ENCODE measurements around the gene C1orf74.
"Not testable (repeated sequence)": the region's sequence is repeated elsewhere in the genome, so short reads cannot be mapped to it uniquely, and the experiment has no call there.

The C1orf74 gene

DNA sequence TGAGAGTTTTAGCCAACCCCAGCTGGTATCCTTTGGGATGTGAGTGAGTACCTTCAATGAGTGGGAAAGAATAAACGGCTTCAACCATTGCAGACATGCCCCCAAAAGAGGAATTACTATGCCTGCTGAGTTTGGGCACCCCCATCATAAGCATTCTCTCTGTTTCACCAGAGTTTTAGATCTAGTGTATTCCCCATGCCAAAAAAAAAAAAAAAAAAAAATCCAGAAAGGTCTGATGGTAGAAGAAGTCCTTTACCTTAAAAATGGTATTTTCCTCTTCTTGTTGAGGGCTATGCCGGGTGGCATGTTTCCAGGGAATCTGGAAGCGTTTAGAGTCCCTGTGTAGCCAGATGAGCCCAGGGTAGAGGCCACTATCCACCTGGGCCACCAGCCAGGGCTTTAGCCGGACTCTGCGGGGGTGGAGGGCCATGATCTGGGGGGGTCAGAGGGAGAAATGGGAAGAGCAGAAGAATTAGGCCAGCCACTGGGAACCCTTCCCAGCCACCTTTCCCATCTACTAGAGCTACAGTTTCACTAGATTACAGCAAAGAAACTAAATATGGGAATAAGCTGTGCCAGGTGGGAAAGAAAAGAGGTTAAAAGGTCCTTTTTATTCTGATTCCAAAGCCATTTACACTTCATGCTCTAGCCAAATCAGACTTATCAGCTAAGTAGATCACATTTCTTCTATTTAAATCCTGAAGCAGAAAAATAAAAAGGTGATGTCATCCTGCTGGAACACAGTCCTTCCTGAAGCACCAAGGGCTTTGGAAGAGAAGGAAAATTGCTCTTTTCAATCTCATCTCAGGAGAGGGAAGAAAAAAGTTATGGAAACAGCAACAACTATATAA, 16.9 kb upstream of the C1orf74 start:
- no peak for TF ChIP-seq EZH2phosphoT487 (IDR thresholded peaks at IDR 0.05; ENCODE audit: borderline replicate concordance)
- TF ChIP-seq, protein P1, sequence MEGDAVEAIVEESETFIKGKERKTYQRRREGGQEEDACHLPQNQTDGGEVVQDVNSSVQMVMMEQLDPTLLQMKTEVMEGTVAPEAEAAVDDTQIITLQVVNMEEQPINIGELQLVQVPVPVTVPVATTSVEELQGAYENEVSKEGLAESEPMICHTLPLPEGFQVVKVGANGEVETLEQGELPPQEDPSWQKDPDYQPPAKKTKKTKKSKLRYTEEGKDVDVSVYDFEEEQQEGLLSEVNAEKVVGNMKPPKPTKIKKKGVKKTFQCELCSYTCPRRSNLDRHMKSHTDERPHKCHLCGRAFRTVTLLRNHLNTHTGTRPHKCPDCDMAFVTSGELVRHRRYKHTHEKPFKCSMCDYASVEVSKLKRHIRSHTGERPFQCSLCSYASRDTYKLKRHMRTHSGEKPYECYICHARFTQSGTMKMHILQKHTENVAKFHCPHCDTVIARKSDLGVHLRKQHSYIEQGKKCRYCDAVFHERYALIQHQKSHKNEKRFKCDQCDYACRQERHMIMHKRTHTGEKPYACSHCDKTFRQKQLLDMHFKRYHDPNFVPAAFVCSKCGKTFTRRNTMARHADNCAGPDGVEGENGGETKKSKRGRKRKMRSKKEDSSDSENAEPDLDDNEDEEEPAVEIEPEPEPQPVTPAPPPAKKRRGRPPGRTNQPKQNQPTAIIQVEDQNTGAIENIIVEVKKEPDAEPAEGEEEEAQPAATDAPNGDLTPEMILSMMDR (conservative IDR thresholded peaks at IDR 0.05; ENCODE audit: low read length): no peak
- Histone ChIP-seq H3K9ac (ENCODE audit: low read depth, low read length, poor library complexity, severe bottlenecking) (no peak overlapping the region), H4K20me1 (ENCODE audit: insufficient read depth, low read length, poor library complexity, severe bottlenecking) (no peaks in the 10 kb centered on the region), H3K79me2 (ENCODE audit: insufficient read depth, low read length) (no peaks in the 10 kb centered on the region), H3K4me2 (ENCODE audit: low read depth, low read length, poor library complexity, severe bottlenecking) (no peak overlapping the region), H3K9me2 (replicated peaks; ENCODE audit: low read depth, low read length) (no peaks in the 10 kb centered on the region), H3K36me3 (ENCODE audit: insufficient read depth, low read length) (no peaks in the 10 kb centered on the region), H3K4me1 (ENCODE audit: insufficient read depth, low read length, poor library complexity, severe bottlenecking) (no peaks in the 10 kb centered on the region), H3K27me3 (ENCODE audit: insufficient read depth, low read length, poor library complexity, severe bottlenecking) (peaks cover 36% of the 10 kb centered on the region), H2AFZ (ENCODE audit: low read length) (no peak overlapping the region), H3K4me3 (ENCODE audit: low read length, poor library complexity, severe bottlenecking) (no peak overlapping the region), H3K9me3 (ENCODE audit: insufficient read depth, low read depth, low read length) (no peaks in the 10 kb centered on the region), H3F3A (ENCODE audit: low read depth) (no peaks in the 10 kb centered on the region)

DNA sequence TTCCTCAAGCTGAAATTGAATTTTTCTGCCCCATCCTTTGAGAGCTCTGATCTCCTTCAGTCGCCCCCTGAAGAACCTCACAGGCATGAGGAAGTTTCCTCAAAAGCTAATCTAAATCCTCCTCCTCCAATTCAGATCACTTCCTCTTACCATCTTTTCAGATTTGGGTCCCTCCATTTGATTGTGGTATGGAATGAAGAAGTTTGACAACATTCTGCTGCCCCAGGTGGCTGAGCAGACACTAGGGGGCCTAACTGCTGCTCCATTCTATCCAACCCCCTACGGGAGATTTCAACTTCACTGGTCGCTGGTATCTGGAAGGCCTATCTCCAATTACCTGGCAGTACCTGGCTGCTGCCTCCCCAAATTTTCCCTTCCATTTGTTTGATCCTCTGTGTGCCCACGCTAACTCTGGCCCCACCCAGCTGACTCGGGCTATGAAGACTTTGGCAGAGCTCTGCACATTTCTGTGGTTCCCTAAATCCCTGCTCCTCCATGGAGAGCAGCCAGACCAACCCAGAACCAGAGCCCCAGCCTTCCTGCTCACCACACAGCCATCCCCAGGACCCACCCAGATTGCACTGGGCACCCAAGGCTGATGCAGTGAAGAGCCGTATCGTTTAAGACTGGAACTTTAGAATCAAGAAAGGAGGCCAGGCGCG, 13.8 kb upstream of the C1orf74 start:
- Histone ChIP-seq H3K4me3 (ENCODE audit: low read length, poor library complexity, severe bottlenecking) (no peak overlapping the region), H3K36me3 (ENCODE audit: insufficient read depth, low read length) (no peaks in the 10 kb centered on the region), H3K27me3 (ENCODE audit: insufficient read depth, low read length, poor library complexity, severe bottlenecking) (peaks cover 55% of the 10 kb centered on the region), H2AFZ (ENCODE audit: low read length) (no peak overlapping the region), H3K4me1 (ENCODE audit: insufficient read depth, low read length, poor library complexity, severe bottlenecking) (no peaks in the 10 kb centered on the region), H3K9me2 (replicated peaks; ENCODE audit: low read depth, low read length) (no peaks in the 10 kb centered on the region), H3K79me2 (ENCODE audit: insufficient read depth, low read length) (no peaks in the 10 kb centered on the region), H4K20me1 (ENCODE audit: insufficient read depth, low read length, poor library complexity, severe bottlenecking) (no peaks in the 10 kb centered on the region), H3K4me2 (ENCODE audit: low read depth, low read length, poor library complexity, severe bottlenecking) (no peak overlapping the region), H3K9ac (ENCODE audit: low read depth, low read length, poor library complexity, severe bottlenecking) (no peak overlapping the region), H3F3A (ENCODE audit: low read depth) (no peaks in the 10 kb centered on the region), H3K9me3 (ENCODE audit: insufficient read depth, low read depth, low read length) (no peaks in the 10 kb centered on the region)
- TF ChIP-seq, protein P1 (conservative IDR thresholded peaks at IDR 0.05; ENCODE audit: low read length): peak; percentile 57
- no peak for TF ChIP-seq EZH2phosphoT487 (IDR thresholded peaks at IDR 0.05; ENCODE audit: borderline replicate concordance)

DNA sequence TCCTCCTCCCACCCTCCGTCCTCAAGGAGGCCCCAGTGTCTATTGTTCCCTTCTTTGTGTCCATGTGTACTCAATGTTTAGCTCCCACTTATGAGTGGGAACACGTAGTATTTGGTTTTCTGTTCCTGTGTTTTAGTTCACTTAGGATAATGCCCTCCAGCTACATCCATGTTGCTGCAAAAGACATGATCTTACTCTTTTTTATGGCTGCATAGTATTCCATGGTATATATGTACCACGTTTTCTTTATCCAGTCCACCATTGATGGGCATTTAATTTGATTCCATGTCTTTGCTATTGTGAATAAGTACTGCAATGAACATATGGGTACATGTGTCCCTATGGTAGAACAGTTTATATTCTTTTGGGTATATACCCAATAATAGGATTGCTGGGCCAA, 9.4 kb upstream of the C1orf74 start:
- not testable (repeated sequence) for H2AFZ ChIP-seq (ENCODE audit: low read length); H3K36me3 ChIP-seq (ENCODE audit: insufficient read depth, low read length); H3K9me2 ChIP-seq (replicated peaks; ENCODE audit: low read depth, low read length); H3K79me2 ChIP-seq (ENCODE audit: insufficient read depth, low read length); H3F3A ChIP-seq (ENCODE audit: low read depth); H3K4me1 ChIP-seq (ENCODE audit: insufficient read depth, low read length, poor library complexity, severe bottlenecking); H3K4me2 ChIP-seq (ENCODE audit: low read depth, low read length, poor library complexity, severe bottlenecking); H3K9ac ChIP-seq (ENCODE audit: low read depth, low read length, poor library complexity, severe bottlenecking); H4K20me1 ChIP-seq (ENCODE audit: insufficient read depth, low read length, poor library complexity, severe bottlenecking); H3K4me3 ChIP-seq (ENCODE audit: low read length, poor library complexity, severe bottlenecking); H3K9me3 ChIP-seq (ENCODE audit: insufficient read depth, low read depth, low read length)
- peaks cover 71% of the 10 kb centered on the region for H3K27me3 ChIP-seq (ENCODE audit: insufficient read depth, low read length, poor library complexity, severe bottlenecking)

Measured in Loucy (cell line).